Osteocyte (in vitro differentiated cells): ENCODE data around the gene FAM210A. TPM values are rescaled to one million over a fixed set of nuclear protein-coding genes. Genes with fewer than 3 reads are reported as not detected.

ENCODE experiments used
- total RNA-seq: library from RNA; stranded (reverse); gene quantifications from 2 replicates; pipeline ENCODE4 v1.2.1, GENCODE V29; 2021

FAM210A gene
- total RNA-seq, 1 donor from 2014 or later: 13.8 TPM

Other genes with a start within 250 kb of the FAM210A start
- 31.0 and 34.3 TPM in 2 replicates for gene RNMT, start 115 bp upstream of the FAM210A start, total RNA-seq
- not detected in 2 replicates for gene MC5R, start 97.6 kb upstream of the FAM210A start, total RNA-seq
- gene MC2R, start 189.0 kb upstream of the FAM210A start, total RNA-seq: not detected in 2 replicates